ENCODE measurements around the gene NR1H2.

Gene NR1H2

DNA sequence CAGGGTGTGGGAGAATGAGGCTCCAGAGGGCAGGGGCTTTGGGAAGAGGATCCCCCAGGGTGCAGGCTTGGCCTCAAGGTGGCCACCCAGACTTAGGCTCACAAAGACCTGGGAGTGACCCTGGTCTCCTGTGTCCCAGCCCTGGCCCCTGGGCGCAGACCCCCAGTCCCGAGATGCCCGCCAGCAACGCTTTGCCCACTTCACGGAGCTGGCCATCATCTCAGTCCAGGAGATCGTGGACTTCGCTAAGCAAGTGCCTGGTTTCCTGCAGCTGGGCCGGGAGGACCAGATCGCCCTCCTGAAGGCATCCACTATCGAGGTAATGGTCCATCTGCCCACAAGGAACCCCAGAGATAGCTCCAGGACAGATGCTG lies 2.6 kb downstream of the NR1H2 start:
- Histone ChIP-seq H3K4me3 (ENCODE audit: low read length) (no peak overlapping the region), H3K9ac (ENCODE audit: low read length) (no peak overlapping the region), H3K79me1 (ENCODE audit: low read length) (peaks cover 1% of the 10 kb centered on the region), H3K27ac (ENCODE audit: low read depth, low read length) (no peak overlapping the region), H3K4ac (ENCODE audit: low read depth, low read length) (no peak overlapping the region), H3K36me3 (ENCODE audit: control insufficient read depth, insufficient read depth, low read length) (no peaks in the 10 kb centered on the region), H3K4me1 (ENCODE audit: control insufficient read depth, low read depth, low read length) (no peaks in the 10 kb centered on the region), H2BK15ac (replicated peaks; ENCODE audit: low read depth) (no peak overlapping the region), H3K4me2 (ENCODE audit: low read length) (no peak overlapping the region), H2BK120ac (ENCODE audit: low read depth, low read length) (no peak overlapping the region), H3K27me3 (ENCODE audit: insufficient read depth, low read length, poor library complexity) (no peaks in the 10 kb centered on the region), H4K8ac (ENCODE audit: low read depth, low read length) (no peak overlapping the region), H2AK5ac (ENCODE audit: low read length) (no peak overlapping the region), H3K18ac (ENCODE audit: low read length) (no peak overlapping the region), H3K23ac (ENCODE audit: low read length) (no peak overlapping the region), H3K79me2 (ENCODE audit: control insufficient read depth, insufficient read depth, low read length) (no peaks in the 10 kb centered on the region), H3K56ac (ENCODE audit: low read length) (no peak overlapping the region), H2BK5ac (ENCODE audit: low read length) (no peak overlapping the region), H4K5ac (ENCODE audit: low read length) (no peak overlapping the region)
- no CpG with 5 or more reads among the region's 10 CpGs for WGBS (ENCODE audit: extremely low coverage, insufficient coverage, low lambda C conversion rate)
- no peak for DNase-seq

DNA sequence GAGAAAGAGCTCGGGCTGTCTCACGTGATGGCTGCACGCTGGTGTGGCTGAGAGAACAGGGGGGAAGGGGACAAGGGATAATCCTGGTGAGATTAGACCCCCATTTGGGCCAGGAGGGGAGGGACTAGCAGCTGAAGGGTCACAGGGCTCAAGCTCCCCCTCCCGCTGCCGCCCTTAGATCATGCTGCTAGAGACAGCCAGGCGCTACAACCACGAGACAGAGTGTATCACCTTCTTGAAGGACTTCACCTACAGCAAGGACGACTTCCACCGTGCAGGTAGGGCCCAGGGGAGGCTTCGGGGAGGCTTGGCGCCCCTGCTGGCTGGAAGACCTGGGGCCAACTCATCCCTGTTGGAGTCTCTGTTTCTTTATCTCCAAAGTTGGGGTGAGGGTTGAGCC lies 3.3 kb downstream of the NR1H2 start:
- no peak overlapping the region for H2BK15ac ChIP-seq (replicated peaks; ENCODE audit: low read depth)
- no peak overlapping the region for H3K56ac ChIP-seq (ENCODE audit: low read length)
- no peak overlapping the region for H4K5ac ChIP-seq (ENCODE audit: low read length)
- no peak for DNase-seq
- H3K4me2 ChIP-seq (ENCODE audit: low read length) = no peak overlapping the region
- no peaks in the 10 kb centered on the region for H3K36me3 ChIP-seq (ENCODE audit: control insufficient read depth, insufficient read depth, low read length)
- H3K4ac ChIP-seq (ENCODE audit: low read depth, low read length) = no peak overlapping the region
- no peak overlapping the region for H2BK5ac ChIP-seq (ENCODE audit: low read length)
- no peak overlapping the region for H3K18ac ChIP-seq (ENCODE audit: low read length)
- no peak overlapping the region for H2AK5ac ChIP-seq (ENCODE audit: low read length)
- H3K9ac ChIP-seq (ENCODE audit: low read length) = no peak overlapping the region
- no peak overlapping the region for H3K23ac ChIP-seq (ENCODE audit: low read length)
- peaks cover under 1% of the 10 kb centered on the region for H3K79me2 ChIP-seq (ENCODE audit: control insufficient read depth, insufficient read depth, low read length)
- no peak overlapping the region for H2BK120ac ChIP-seq (ENCODE audit: low read depth, low read length)
- no peaks in the 10 kb centered on the region for H3K4me1 ChIP-seq (ENCODE audit: control insufficient read depth, low read depth, low read length)
- no peak overlapping the region for H3K4me3 ChIP-seq (ENCODE audit: low read length)
- no CpG with 5 or more reads among the region's 11 CpGs for WGBS (ENCODE audit: extremely low coverage, insufficient coverage, low lambda C conversion rate)
- H3K27ac ChIP-seq (ENCODE audit: low read depth, low read length) = no peak overlapping the region
- H3K79me1 ChIP-seq (ENCODE audit: low read length) = peaks cover 1% of the 10 kb centered on the region
- no peak overlapping the region for H4K8ac ChIP-seq (ENCODE audit: low read depth, low read length)
- no peaks in the 10 kb centered on the region for H3K27me3 ChIP-seq (ENCODE audit: insufficient read depth, low read length, poor library complexity)

DNA sequence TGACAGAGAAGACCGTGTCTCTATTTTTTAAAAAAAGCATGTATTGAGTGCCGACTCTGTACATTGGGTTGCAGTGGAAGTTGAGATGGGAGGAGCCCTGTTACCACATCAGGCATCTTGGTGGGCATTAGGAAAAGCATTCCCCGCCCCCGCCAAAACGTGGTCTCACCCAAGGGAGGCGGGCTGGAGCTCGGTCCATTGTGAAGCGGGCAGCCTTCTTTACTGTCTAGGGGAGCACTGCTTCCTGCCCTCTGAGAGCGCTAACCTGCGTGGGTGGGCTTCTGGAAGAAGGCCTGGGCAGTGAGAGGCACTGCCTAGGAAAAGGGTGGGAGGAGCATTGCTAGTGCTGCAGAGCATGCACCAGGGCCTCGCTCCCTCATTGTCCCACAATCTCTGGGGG lies 3.9 kb downstream of the NR1H2 start:
- Histone ChIP-seq H3K4me1 (ENCODE audit: control insufficient read depth, low read depth, low read length) (peaks cover 2% of the 10 kb centered on the region), H2BK15ac (replicated peaks; ENCODE audit: low read depth) (no peak overlapping the region), H2BK120ac (ENCODE audit: low read depth, low read length) (no peak overlapping the region), H3K4ac (ENCODE audit: low read depth, low read length) (no peak overlapping the region), H3K18ac (ENCODE audit: low read length) (no peak overlapping the region), H2AK5ac (ENCODE audit: low read length) (no peak overlapping the region), H3K27ac (ENCODE audit: low read depth, low read length) (no peak overlapping the region), H3K79me1 (ENCODE audit: low read length) (peaks cover 6% of the 10 kb centered on the region), H3K4me3 (ENCODE audit: low read length) (no peak overlapping the region), H3K23ac (ENCODE audit: low read length) (no peak overlapping the region), H3K79me2 (ENCODE audit: control insufficient read depth, insufficient read depth, low read length) (peaks cover 6% of the 10 kb centered on the region), H4K8ac (ENCODE audit: low read depth, low read length) (no peak overlapping the region), H4K5ac (ENCODE audit: low read length) (no peak overlapping the region), H3K36me3 (ENCODE audit: control insufficient read depth, insufficient read depth, low read length) (no peaks in the 10 kb centered on the region), H3K9ac (ENCODE audit: low read length) (no peak overlapping the region), H3K4me2 (ENCODE audit: low read length) (no peak overlapping the region), H3K27me3 (ENCODE audit: insufficient read depth, low read length, poor library complexity) (no peaks in the 10 kb centered on the region), H2BK5ac (ENCODE audit: low read length) (no peak overlapping the region), H3K56ac (ENCODE audit: low read length) (no peak overlapping the region)
- WGBS (ENCODE audit: extremely low coverage, insufficient coverage, low lambda C conversion rate) = no CpG with 5 or more reads among the region's 11 CpGs
- no peak for DNase-seq

GRCh38 chr19:50380751-50381151 lies 4.5 kb downstream of the NR1H2 start:
- H3K56ac ChIP-seq (ENCODE audit: low read length) = no peak overlapping the region
- H3K9ac ChIP-seq (ENCODE audit: low read length) = no peak overlapping the region
- H3K4me1 ChIP-seq (ENCODE audit: control insufficient read depth, low read depth, low read length) = peaks cover 2% of the 10 kb centered on the region
- DNase-seq = no peak
- H2BK5ac ChIP-seq (ENCODE audit: low read length) = no peak overlapping the region
- H3K79me2 ChIP-seq (ENCODE audit: control insufficient read depth, insufficient read depth, low read length) = peaks cover 11% of the 10 kb centered on the region
- no peak overlapping the region for H3K23ac ChIP-seq (ENCODE audit: low read length)
- no CpG with 5 or more reads among the region's 8 CpGs for WGBS (ENCODE audit: extremely low coverage, insufficient coverage, low lambda C conversion rate)
- H3K36me3 ChIP-seq (ENCODE audit: control insufficient read depth, insufficient read depth, low read length) = no peaks in the 10 kb centered on the region
- no peak overlapping the region for H2BK120ac ChIP-seq (ENCODE audit: low read depth, low read length)
- no peak overlapping the region for H4K8ac ChIP-seq (ENCODE audit: low read depth, low read length)
- no peak overlapping the region for H4K5ac ChIP-seq (ENCODE audit: low read length)
- H3K4ac ChIP-seq (ENCODE audit: low read depth, low read length) = no peak overlapping the region
- peaks cover 8% of the 10 kb centered on the region for H3K79me1 ChIP-seq (ENCODE audit: low read length)
- H2BK15ac ChIP-seq (replicated peaks; ENCODE audit: low read depth) = no peak overlapping the region
- H3K27me3 ChIP-seq (ENCODE audit: insufficient read depth, low read length, poor library complexity) = no peaks in the 10 kb centered on the region
- no peak overlapping the region for H3K4me3 ChIP-seq (ENCODE audit: low read length)
- no peak overlapping the region for H3K27ac ChIP-seq (ENCODE audit: low read depth, low read length)
- H2AK5ac ChIP-seq (ENCODE audit: low read length) = no peak overlapping the region
- H3K4me2 ChIP-seq (ENCODE audit: low read length) = no peak overlapping the region
- no peak overlapping the region for H3K18ac ChIP-seq (ENCODE audit: low read length)

GRCh38 chr19:50381881-50382729 lies 5.8 kb downstream of the NR1H2 start:
- Histone ChIP-seq H2BK15ac (replicated peaks; ENCODE audit: low read depth) (no peak overlapping the region), H3K4me2 (ENCODE audit: low read length) (no peak overlapping the region), H3K9ac (ENCODE audit: low read length) (no peak overlapping the region), H3K23ac (ENCODE audit: low read length) (no peak overlapping the region), H3K27ac (ENCODE audit: low read depth, low read length) (no peak overlapping the region), H2BK120ac (ENCODE audit: low read depth, low read length) (no peak overlapping the region), H4K8ac (ENCODE audit: low read depth, low read length) (no peak overlapping the region), H2AK5ac (ENCODE audit: low read length) (no peak overlapping the region), H3K79me2 (ENCODE audit: control insufficient read depth, insufficient read depth, low read length) (peaks cover 18% of the 10 kb centered on the region), H3K56ac (ENCODE audit: low read length) (no peak overlapping the region), H3K4me1 (ENCODE audit: control insufficient read depth, low read depth, low read length) (peaks cover 2% of the 10 kb centered on the region), H3K79me1 (ENCODE audit: low read length) (peaks cover 12% of the 10 kb centered on the region), H3K36me3 (ENCODE audit: control insufficient read depth, insufficient read depth, low read length) (no peaks in the 10 kb centered on the region), H3K4ac (ENCODE audit: low read depth, low read length) (no peak overlapping the region), H3K18ac (ENCODE audit: low read length) (no peak overlapping the region), H2BK5ac (ENCODE audit: low read length) (no peak overlapping the region), H3K27me3 (ENCODE audit: insufficient read depth, low read length, poor library complexity) (no peaks in the 10 kb centered on the region), H3K4me3 (ENCODE audit: low read length) (no peak overlapping the region), H4K5ac (ENCODE audit: low read length) (no peak overlapping the region)
- DNase-seq = no peak
- no CpG with 5 or more reads among the region's 58 CpGs for WGBS (ENCODE audit: extremely low coverage, insufficient coverage, low lambda C conversion rate)

Measured in mesendoderm (in vitro differentiated cells).